Measurements from ENCODE around the gene OTUD4.
"Not testable (repeated sequence)": the region's sequence is repeated elsewhere in the genome, so short reads cannot be mapped to it uniquely, and the experiment has no call there.

Gene OTUD4

DNA sequence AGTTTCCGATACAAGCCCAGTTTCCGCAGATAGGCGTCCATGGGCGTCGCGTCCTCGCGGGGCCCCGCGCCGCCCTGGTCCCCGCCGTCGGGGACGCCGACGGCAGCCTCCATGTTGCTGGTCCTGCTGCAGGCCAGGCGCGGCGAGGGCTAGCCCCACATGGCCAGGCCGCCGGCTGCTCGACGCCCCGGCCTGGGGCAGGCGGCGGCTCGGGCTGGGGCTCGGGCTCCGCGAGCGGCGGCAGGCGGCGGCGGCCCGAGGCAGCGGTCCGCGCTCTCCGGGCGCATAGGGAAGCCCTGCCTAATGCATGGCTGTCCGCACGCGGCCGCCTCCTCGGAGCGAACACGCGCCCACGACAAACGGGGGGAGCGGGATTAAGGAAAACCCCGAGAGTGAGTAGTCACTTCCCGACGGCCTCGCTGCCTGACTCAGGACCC, 510 bp downstream of the OTUD4 start:
- intact Hi-C loops (cut with DNase I) = loop anchor here (2.0 to 5.0 kb wide), 3 partner anchors 81 to 439 kb away; partner anchors contain the start of genes ABCE1, ANAPC10, MMAA and SMAD1
- DNase-seq = peak in 1 of 10 donors; percentile 8

DNA sequence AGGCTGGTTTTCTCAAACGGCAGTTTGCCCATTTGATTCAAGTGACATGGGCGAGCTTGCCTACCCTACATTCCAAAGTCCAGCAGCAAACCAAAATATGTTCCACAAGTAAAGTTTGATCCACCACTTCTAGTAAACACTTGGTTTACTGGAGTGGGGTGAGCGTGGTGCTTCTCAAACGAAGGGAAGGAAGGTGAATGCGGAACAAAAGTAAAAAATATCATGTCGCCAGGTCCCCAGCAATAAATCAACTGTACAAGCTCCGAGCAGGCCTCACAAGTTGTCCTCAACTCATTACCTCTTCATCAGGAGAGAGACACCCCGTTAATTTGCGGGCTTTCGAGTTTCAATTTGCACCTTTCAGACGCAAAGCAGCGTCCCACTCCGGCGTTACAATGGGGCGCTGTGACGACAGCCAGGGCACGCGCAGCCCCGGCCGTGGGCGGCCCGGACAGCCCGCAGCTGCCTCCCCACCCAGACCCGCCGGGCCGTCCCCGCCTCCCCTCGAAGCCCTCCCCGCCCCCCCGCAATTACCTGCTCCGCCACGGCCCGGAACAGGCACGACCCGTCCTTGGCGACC, 1.0 kb downstream of the OTUD4 start:
- peak; percentile 28 to 92 (median 58) for DNase-seq
- intact Hi-C loops (cut with DNase I) = loop anchor here (2.0 kb wide), 1 partner anchor 81 kb away; the partner anchor contains the start of genes ABCE1 and ANAPC10

DNA sequence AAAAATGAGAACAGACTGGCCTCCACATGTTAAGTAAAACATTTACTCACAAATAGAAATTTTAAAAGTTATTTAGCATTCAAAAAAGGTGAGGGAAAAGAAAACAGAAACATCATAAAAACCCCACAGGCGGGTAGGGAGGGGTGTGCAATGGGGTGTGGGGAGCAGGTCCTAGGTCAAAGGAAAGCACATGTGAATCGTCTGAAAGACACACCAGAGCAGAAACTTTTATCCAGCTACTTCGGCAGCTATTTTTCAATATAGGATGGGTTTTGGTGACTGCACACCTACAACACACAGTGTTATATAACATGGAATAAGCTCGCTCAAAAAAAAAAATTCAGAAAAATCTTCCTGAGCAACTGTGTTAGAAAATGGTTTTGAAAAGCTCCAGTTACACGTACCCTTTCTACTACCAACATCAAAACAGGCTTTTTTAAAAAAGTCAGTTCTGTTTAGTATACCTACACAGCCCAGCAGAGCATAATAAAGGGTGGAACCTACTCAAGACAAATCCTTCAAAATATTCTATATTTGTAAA, 1.6 kb downstream of the OTUD4 start:
- intact Hi-C loops (cut with DNase I) = loop anchor here (2.0 kb wide), 1 partner anchor 80 kb away; the partner anchor contains the start of genes ABCE1 and ANAPC10
- no peak for DNase-seq

DNA sequence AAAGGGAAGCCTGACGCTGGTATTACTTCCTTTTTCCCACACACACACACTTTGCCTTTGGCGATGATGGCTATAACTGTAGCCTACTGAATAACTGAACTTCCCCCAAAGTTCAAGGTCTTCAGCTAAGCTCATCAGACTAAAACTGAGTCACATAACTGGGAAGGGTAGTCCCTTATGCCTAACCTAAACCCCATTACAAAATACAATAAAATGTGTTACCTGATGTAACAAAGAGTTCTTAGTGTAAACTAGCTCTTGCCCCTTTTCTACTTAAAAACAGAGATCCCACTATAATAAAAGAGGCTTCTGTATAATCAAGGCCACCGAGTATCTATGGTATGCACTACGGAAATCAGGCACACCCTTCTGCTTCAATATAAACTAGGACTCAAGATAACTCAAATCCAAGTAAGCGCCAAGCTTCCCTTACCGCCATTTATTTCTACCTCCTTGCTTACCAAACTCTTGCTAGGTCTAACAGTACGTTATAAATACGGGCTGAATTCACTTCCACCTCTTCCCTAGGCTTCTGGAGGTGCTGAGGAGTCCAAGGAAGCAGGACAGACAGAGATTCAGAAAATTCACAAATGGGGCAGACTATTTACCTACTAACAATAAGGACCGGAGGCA, 2.4 kb downstream of the OTUD4 start:
- intact Hi-C loops (cut with DNase I) = loop anchor here (2.0 kb wide), 1 partner anchor 79 kb away; the partner anchor contains the start of genes ABCE1 and ANAPC10

DNA sequence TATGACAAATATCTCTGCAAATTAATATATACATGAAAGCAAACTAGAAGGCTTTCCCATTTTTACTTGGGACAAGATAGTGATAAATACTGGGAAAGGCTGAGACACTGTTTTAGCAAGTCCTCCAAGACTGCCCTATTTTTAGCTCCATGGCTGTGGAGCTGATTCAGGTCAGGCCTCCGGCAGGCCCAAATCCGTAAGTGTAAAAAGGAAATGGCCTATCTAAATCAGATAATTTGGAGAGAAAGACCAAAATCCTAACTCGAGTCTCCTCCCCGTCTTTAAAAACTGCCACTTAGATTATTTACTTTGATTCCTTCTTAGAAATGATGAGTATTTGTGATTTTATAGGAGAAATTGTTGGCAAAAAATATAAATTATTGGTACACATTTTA, 2.9 kb downstream of the OTUD4 start:
- intact Hi-C loops (cut with DNase I) = no loop called here
- no peak for DNase-seq

More for the DNA sequence above, 2.4 kb downstream of the OTUD4 start:
- DNase-seq = no peak

DNA sequence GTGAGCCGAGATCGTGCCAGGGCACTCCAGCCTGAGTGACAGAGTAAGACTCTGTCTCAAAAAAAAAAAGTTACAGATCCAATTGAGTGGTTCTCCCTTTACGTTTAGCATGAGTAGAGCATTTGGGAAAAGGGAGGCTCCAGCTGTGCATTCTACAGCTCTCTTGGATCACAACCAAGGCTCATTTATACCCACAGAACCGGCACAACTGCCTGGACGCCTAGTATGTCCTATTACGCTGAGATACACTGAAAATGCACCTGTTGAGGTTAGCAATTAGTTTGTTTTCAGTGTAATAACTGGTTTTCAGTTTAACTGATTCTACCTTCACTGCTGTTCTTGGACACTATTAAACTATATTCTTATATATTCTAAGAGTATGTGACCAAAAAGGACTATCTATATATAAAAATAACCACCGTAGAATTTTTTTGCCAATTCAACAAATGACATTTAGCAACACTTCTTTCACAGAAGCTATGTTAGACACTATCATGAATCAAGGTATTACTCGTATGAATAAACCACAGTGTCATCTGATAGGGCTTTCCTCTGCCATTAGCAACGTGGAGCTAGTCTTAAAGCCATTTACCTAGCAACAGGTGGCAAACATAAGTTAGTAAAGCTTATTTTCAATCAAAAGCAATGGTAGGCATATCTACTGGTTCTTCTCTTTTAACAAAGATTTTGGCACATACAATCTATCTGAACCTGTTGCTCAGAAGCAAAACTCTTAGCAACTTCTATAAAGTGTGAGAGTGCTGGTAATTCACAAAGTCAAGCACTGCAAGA, 3.6 kb downstream of the OTUD4 start:
- no peak for DNase-seq
- intact Hi-C loops (cut with DNase I) = no loop called here

DNA sequence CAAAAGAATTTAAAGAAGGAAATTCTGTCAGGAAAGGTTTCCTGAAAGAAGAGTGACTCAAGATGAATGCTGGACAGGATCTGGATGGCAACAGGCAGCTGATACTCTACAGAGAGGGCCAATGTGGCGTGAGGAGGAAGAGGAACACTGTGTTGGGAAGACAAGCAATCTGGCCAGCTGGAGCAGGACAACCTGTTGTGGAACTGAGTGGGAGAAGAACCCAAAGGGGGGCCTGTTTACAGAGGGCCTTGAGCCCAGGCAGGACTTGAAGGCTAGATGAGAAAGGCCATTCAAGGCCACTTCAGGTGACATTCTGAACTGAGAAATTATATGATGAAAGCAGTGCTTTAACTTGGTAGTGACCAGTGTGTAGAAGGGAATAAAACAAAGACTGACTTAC, 8.5 kb downstream of the OTUD4 start:
- no peak for DNase-seq
- intact Hi-C loops (cut with DNase I) = no loop called here

DNA sequence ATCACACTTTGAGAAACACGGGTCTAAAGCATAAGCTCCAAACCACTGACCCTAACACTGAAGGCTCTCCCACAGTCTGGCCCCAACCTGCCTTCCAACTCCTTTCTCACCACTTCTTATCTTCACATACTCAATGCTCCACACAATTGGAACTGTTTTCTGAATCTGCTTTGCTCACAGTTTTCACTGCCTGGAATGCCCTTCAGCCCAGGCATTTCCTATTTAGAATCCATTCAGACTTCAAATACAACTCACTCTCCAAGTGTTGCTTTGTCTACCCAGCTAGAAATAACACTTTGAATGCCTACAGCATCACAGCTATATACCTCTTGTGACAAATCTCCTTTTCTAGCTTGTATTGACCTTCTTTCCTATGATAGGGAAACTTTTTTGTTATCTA, 10.2 kb downstream of the OTUD4 start:
- DNase-seq = no peak
- intact Hi-C loops (cut with DNase I) = no loop called here

DNA sequence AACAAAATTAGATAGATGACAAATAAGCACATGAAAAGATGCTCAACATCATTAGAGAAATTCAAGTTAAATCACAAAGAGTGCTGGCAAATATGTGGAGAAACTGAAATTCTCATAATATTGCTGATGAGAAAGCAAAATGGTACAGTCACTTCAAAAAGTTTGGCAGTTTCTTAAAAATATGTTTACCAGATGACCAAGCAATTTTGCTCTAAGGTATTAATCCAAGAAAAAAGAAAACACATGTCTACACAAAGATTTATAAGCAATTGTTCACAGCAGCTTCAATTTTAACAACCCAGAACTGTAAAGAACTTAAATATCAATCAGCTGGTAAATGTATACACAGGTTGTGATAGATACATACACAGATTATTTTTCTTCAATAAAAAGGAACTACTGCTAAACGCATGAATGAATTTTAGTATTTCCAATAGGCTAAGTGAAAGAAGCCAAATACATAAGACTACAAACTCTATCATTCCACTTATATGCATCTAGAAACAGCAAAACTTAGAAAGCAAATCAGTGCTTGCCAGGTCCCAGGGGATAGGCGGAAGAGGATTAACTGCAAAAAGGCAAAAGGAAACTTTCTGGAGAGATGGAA, 11.7 kb downstream of the OTUD4 start:
- DNase-seq = no peak
- intact Hi-C loops (cut with DNase I) = loop anchor here (5.0 kb wide), 1 partner anchor 56 kb away; no protein-coding TSS in a partner anchor

DNA sequence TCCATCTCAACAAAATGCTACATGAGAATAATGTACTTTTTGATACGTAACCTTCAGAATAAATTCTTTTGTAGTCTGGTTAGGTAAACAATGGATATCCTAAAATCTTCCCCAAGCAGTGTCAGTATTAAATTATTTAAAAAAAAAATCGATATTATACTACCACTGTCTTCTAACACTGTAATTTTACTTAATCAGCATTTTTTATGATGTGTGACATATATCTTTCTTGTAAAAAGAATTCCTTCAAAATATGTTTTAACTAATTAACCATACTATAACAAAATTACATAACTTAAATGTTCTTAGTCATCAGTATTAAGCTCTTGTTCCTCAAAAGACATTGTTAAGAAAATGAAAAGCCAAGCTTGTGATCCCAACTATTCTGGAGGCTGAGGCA, 12.5 kb downstream of the OTUD4 start:
- DNase-seq = no peak
- intact Hi-C loops (cut with DNase I) = loop anchor here (5.0 kb wide), 1 partner anchor 56 kb away; no protein-coding TSS in a partner anchor

DNA sequence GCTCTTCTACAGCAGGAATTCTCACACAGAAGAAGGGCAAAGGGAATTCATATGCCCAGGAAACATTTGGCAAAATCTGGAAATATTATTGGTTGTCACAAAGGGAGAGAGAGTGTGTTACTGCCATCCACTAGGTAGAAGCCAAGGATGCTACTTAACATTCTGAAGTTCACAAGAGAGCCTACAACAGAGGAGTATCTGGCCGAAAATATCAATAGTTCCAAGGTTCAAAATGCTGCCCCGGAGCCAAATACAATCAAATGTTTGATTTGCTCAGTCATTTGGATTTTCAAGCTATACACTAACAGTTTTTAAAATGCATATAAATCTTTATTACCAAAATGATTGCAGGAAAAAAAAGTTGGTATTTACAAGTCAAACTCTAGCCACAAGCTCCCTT, 18.8 kb downstream of the OTUD4 start:
- intact Hi-C loops (cut with DNase I) = no loop called here

DNA sequence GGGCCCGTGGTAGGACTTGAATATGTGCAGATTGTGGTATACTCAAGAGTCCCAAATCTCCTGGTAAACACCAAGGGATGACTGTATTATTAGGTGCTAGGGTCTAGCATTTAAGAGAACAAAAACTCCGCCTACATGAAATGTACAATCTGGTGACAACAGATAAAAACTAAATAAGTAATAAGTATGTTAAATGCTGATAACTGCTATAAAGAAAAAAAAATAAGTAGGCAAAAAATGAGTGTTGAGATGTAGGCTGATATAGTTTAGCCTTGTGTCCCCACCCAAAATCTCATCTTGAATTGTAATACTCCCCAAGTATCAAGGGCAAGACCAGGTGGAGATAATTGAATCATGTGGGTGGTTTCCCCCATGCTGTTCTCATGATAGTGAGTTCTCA, 23.4 kb downstream of the OTUD4 start:
- no peak for DNase-seq
- intact Hi-C loops (cut with DNase I) = no loop called here

More for the DNA sequence above, 18.8 kb downstream of the OTUD4 start:
- DNase-seq = no peak

DNA sequence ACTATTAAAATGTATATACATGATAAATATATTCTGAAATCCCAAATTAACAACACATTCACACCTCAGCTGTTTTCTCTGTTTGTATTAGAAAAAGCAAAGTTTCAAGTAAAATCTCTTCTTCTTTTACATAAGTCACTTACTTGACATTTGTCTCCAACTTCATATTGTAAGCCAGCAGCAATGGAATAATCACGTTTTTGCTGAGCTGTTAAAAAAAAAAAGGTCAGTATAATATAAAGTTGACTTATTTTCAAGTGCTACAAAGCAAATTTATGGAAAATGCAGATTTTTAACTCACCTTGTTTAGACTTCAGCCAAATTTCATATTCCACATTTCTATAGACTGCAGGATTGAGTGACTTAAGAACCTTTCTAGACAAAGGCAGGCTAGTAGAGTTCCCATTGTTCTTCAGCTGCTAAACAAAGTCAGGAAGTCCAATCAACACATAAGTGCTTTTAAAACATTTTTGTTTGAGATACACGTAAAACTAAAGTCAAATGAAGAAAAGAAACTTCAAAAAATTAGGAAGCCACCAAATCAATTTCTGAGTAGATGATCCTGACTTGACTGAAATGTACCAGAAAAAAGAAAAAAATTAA, 25.0 kb downstream of the OTUD4 start:
- DNase-seq = no peak
- intact Hi-C loops (cut with DNase I) = no loop called here

DNA sequence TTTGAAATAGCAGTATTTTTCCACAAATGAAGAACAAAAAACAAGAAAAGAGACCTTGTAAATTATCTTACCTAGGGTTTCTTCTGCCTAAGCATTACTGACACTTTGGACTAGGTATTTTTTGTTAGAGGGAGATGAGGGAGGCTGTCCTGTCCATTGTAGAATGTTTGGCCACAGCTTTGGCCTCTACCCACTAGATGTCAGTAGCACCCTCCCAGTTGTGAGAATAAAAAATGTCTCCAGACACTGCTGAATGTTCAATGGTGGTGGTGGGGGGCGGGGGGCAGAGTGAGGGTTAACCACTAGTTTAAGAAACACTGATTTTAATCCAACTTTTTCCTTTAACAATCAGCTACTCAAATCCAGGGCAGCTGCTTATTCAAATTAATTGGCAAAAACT, 25.8 kb downstream of the OTUD4 start:
- intact Hi-C loops (cut with DNase I) = no loop called here
- peak in 1 of 10 donors; percentile 15 for DNase-seq

DNA sequence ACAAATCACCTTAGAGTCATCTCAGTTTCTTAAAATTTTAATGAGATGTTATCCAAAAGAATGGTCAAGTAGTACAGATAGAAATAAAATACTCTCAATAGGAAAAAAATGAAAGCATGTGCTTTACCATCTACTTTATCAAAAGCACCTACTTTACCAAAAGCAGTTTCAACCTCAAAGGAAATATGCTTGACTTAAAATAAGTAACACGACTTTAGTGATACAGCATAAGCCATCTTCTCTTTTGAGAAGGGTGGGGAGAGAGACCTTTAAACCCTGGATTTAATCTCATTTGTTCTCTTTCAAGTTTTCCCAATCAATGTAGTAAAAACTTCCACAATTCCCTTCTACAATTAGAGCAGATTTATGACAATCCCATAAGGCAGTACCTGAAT, 26.5 kb downstream of the OTUD4 start:
- intact Hi-C loops (cut with DNase I) = no loop called here
- no peak for DNase-seq

DNA sequence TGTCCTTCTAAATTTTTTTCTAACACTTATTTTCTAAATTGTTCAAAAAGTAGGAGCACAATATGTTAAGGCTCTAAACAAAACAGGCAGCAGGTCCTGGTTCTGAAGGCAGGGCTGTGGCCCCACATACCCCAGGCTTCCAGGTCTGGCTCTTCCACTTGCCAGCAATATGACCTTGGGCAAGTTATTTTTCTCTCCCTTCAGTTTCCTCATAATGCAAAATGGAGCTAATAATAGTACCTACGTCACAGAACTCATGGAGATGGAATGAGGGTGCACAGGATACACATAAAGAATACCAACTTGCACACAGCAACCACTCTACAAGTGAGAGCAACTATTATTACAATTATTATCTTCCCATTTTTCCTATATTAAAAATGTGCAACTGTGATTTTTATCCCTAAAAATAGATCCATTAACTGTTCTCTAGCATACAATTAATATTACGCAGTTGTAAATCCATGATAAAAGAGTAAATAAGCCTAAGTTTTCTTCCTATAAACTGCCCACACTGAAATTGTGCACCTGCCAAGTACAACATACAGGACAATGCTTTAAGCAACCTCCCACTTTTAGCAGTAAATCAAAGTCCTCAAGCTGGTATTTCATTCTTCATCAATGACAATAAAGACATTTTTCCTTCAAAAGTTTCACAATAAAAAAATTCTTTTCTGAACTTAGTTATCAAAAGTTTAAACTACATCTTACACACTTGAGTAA, 27.0 kb downstream of the OTUD4 start:
- DNase-seq = no peak
- intact Hi-C loops (cut with DNase I) = no loop called here

DNA sequence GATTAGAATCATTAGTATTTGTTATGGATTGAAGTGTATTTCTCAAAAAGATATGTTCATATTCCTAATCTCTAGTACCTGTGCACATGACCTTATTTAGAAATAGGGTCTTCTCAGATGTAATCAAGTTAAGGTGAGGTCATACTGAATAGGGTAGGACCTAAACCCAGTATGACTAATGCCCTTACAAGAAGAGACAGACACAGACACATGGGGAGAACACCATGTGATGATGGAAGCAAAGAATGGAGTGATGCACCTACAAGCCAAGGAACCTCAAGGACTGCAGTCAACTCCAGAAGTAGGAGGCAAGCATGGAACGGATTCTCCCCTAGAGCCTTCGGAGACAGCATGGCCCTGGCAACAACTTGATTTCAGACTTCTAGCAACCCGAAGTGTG, 31.4 kb downstream of the OTUD4 start:
- intact Hi-C loops (cut with DNase I) = no loop called here
- DNase-seq = no peak

DNA sequence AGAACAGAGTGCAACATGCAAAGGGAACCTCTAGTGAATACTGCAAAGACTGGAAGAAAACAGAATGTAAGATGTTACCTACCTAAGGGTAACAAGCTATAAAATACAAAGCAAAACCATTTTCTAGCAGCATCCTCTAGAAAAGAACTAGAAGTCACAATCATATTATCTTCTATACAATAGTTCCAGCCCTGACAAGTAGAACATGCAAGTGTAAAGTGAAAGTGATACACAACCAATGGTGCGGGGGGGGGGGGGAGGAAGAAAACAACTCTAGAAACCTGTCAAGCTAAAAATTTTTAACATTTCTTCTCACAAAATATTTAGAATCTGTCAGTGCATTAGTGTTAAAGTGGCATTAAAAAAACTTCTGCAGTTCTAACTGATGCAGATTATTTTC, 44.2 kb downstream of the OTUD4 start:
- intact Hi-C loops (cut with DNase I); DNase-seq: not testable (repeated sequence)

DNA sequence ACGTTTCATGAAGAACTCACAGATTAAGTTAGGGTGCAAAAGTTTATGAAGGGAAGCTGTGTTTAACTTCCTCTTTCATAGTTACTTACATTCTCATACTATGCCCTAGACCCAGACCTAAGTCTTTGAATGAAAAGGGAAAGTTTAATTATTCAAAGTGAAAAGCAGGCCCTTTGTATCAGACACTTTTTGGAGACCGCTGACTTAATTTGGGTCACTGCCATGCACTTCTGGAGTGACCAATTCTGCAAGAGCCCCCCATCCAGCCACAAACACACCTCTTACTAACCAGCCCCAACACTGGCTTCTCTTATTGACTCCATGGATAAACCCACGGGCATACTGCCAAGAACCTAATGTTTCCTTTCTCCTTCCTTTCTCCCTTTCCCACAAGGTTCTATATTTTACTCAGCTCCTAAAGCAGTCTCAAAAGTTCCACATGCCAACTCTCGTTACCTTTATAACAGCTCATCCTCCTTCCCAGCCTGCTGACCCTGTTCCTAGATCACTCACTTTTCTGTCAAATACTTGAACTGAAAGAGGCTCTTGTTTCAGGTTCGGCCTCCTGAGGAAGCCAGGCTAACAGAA, 47.8 kb downstream of the OTUD4 start:
- intact Hi-C loops (cut with DNase I) = no loop called here
- DNase-seq = no peak

Data from posterior cingulate gyrus (tissue), 11 donors.